ENCODE data around the gene OPALIN.
"Not testable (repeated sequence)": the region's sequence is repeated elsewhere in the genome, so short reads cannot be mapped to it uniquely, and the experiment has no call there.

OPALIN gene

GRCh38 chr10:96313344-96313743 is 45.5 kb downstream of the OPALIN start:
- TF ChIP-seq CTCF (IDR thresholded peaks at IDR 0.05; ENCODE audit: control extremely low read depth, extremely low read depth, low read depth, missing control alignments) = no peak
- POLR2A ChIA-PET = no interaction called here
- DNase-seq (ENCODE audit: extremely low spot score) = no peak
- CTCF ChIA-PET = interaction anchor here (1.2 to 1.4 kb wide), 3 partner anchors 15 to 84 kb away, joined by 3 to 5 read pairs (median 4); no protein-coding TSS in a partner anchor

GRCh38 chr10:96311180-96311715 is 47.6 kb downstream of the OPALIN start:
- ChIA-PET CTCF (interaction anchor here (0.9 to 1.2 kb wide), 3 partner anchors 10 to 60 kb away, joined by 3 to 4 read pairs (median 3); no protein-coding TSS in a partner anchor), POLR2A (no interaction called here)

GRCh38 chr10:96310321-96310669 is 48.5 kb downstream of the OPALIN start:
- no peak for DNase-seq (ENCODE audit: extremely low spot score)
- ChIA-PET CTCF (interaction anchor here (1.0 to 1.5 kb wide), 4 partner anchors 8 to 293 kb away, joined by 3 to 9 read pairs (median 3); no protein-coding TSS in a partner anchor), POLR2A (no interaction called here)
- TF ChIP-seq CTCF (IDR thresholded peaks at IDR 0.05; ENCODE audit: control extremely low read depth, extremely low read depth, low read depth, missing control alignments) = no peak

More at GRCh38 chr10:96311180-96311715, 47.6 kb downstream of the OPALIN start:
- DNase-seq (ENCODE audit: extremely low spot score) = no peak
- TF ChIP-seq CTCF (IDR thresholded peaks at IDR 0.05; ENCODE audit: control extremely low read depth, extremely low read depth, low read depth, missing control alignments) = no peak

GRCh38 chr10:96309628-96310320 is 49.0 kb downstream of the OPALIN start:
- ChIA-PET CTCF (interaction anchor here (1.0 to 1.5 kb wide), 3 partner anchors 9 to 293 kb away, joined by 3 to 9 read pairs (median 3); no protein-coding TSS in a partner anchor), POLR2A (no interaction called here)
- TF ChIP-seq CTCF (IDR thresholded peaks at IDR 0.05; ENCODE audit: control extremely low read depth, extremely low read depth, low read depth, missing control alignments) = no peak
- no peak for DNase-seq (ENCODE audit: extremely low spot score)

- CTCF ChIA-PET = interaction anchor here (1.1 to 2.0 kb wide), 3 partner anchors 16 to 79 kb away, joined by 7 to 8 read pairs (median 7); no protein-coding TSS in a partner anchor
Measured at GRCh38 chr10:96308854-96309253, 49.9 kb downstream of the OPALIN start.

GRCh38 chr10:96306516-96306915 is 52.3 kb downstream of the OPALIN start:
- no peak for DNase-seq (ENCODE audit: extremely low spot score)
- ChIA-PET POLR2A (no interaction called here), CTCF (interaction anchor here (0.8 to 17.3 kb wide), 5 partner anchors 8 to 290 kb away, joined by 3 to 548 read pairs (median 3); no protein-coding TSS in a partner anchor)
- TF ChIP-seq CTCF (IDR thresholded peaks at IDR 0.05; ENCODE audit: control extremely low read depth, extremely low read depth, low read depth, missing control alignments) = no peak

More at GRCh38 chr10:96308854-96309253, 49.9 kb downstream of the OPALIN start:
- POLR2A ChIA-PET; DNase-seq (ENCODE audit: extremely low spot score): not testable (repeated sequence)

- ChIA-PET CTCF (interaction anchor here (1.1 to 17.3 kb wide), 6 partner anchors 11 to 612 kb away, joined by 3 to 548 read pairs (median 5); partner anchors contain the start of gene TCTN3), POLR2A (no interaction called here)
- TF ChIP-seq CTCF (IDR thresholded peaks at IDR 0.05; ENCODE audit: control extremely low read depth, extremely low read depth, low read depth, missing control alignments) = no peak
- DNase-seq (ENCODE audit: extremely low spot score) = no peak
Measured at GRCh38 chr10:96305019-96305418, 53.8 kb downstream of the OPALIN start.
